HL-60 (cell line): ENCODE data around the gene PDK2.

ENCODE experiments used
- DNase-seq, 2 experiments: peaks; one replicate each; pipeline ENCODE4 v3.0.0-alpha.2; 2010 to 2020; ENCODE audit warnings: low read depth in 1 of 2, low spot score in 1 of 2
- H3K27ac ChIP-seq: fragments of 250-450 bp; sonication (Bioruptor Pico); replicated peaks from 2 replicates; pipeline ENCODE4 v1.5.1; 2020; ENCODE audit warnings: mild to moderate bottlenecking, moderate library complexity
- H3K27me3 ChIP-seq: fragments of 250-450 bp; sonication (Bioruptor Pico); 2 replicates; pipeline ENCODE4 v1.5.1; 2021; ENCODE audit warnings: mild to moderate bottlenecking, moderate library complexity; ENCODE audit not compliant: insufficient read depth, poor library complexity, severe bottlenecking
- H3K4me3 ChIP-seq: replicated peaks from 2 replicates; pipeline ENCODE4 v1.5.1; 2011; ENCODE audit warnings: mild to moderate bottlenecking, control low read depth, low read length; ENCODE audit not compliant: insufficient read depth
- CTCF ChIP-seq: IDR thresholded peaks from one replicate; pipeline ENCODE4 v1.5.1; 2011; ENCODE audit warnings: low read length, control low read depth, inconsistent platforms; ENCODE audit not compliant: insufficient read depth
- GABPA ChIP-seq: IDR thresholded peaks from 2 replicates; pipeline ENCODE4 v1.6.1; 2012; ENCODE audit warnings: low read depth
- POLR2AphosphoS5 ChIP-seq: IDR thresholded peaks from 2 replicates; pipeline ENCODE4 v1.6.1; 2012; ENCODE audit warnings: low read depth
- REST ChIP-seq: IDR thresholded peaks from 2 replicates; pipeline ENCODE4 v1.6.1; 2012; ENCODE audit warnings: low read depth; ENCODE audit not compliant: insufficient replicate concordance
- SPI1 ChIP-seq: IDR thresholded peaks from 2 replicates; pipeline ENCODE4 v1.6.1; 2012; ENCODE audit warnings: low read depth, mild to moderate bottlenecking, borderline replicate concordance

PDK2 gene

DNA sequence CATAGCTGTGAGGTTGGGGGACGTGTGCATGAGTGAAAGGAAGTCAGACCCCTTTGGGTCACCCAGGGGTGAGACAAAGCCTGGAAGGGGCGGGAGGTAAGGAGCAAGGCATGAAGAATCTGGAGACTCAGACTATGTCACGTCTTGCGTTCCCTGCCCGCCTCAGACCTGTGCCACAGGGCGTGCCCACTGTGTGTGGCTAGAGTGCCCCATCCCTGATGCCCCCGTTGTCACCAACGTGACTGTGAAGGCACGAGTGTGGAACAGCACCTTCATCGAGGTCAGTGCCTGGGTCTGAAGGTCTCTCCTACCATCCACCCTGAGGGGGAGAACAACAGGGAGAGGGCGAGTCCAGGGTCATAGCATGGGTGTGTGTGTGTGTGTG lies 15.1 kb upstream of the PDK2 start:
- H3K27me3 ChIP-seq = peaks cover 11% of the 10 kb centered on the region
- TF ChIP-seq CTCF (no peak), POLR2AphosphoS5 (no peak), SPI1 (no peak), GABPA (no peak), REST (no peak)
- H3K27ac ChIP-seq = no peak overlapping the region
- H3K4me3 ChIP-seq = no peak overlapping the region
- DNase-seq = no peak

- no peak for DNase-seq
- no peak for TF ChIP-seq GABPA
- no peak for TF ChIP-seq REST
- no peak for TF ChIP-seq CTCF
- TF ChIP-seq SPI1 = no peak
- no peak for TF ChIP-seq POLR2AphosphoS5
- Histone ChIP-seq H3K27me3 (peaks cover 11% of the 10 kb centered on the region), H3K27ac (no peak overlapping the region), H3K4me3 (no peak overlapping the region)
Observed at GRCh38 chr17:50080827-50081226, 14.3 kb upstream of the PDK2 start.

DNA sequence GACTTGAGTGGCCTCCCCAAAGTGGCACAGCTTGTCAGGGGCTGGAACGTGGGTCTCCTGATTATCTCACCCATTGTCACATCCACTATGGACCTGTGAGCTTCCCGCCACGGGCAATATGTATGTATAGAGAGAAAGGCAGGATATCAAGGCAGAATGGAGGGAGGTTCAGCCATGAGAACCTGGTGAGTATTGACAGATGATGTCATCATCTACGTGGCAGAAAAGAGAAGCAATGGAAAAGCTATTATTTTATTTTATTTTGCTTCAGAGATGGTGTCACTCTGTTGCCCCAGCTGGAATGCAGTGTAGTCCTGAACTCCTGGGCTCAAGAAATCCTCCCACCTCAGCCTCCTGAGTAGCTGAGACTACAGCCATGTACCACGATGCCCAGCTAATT lies 13.4 kb upstream of the PDK2 start:
- Histone ChIP-seq H3K4me3 (no peak overlapping the region), H3K27ac (no peak overlapping the region), H3K27me3 (peaks cover 4% of the 10 kb centered on the region)
- no peak for DNase-seq
- no peak for TF ChIP-seq POLR2AphosphoS5
- TF ChIP-seq CTCF = no peak
- TF ChIP-seq REST = no peak
- no peak for TF ChIP-seq SPI1
- no peak for TF ChIP-seq GABPA
